Uterus (tissue), 4 donors: ENCODE data around the gene CPNE1. TPM values are rescaled to one million over a fixed set of nuclear protein-coding genes. Genes with fewer than 3 reads are reported as not detected.
"Not testable (repeated sequence)": the region's sequence is repeated elsewhere in the genome, so short reads cannot be mapped to it uniquely, and the experiment has no call there.

Experiments
- DNase-seq, 2 donors: peaks; one replicate each; pipeline ENCODE4 v3.0.0-alpha.2; 2019 to 2020
- H3K27ac ChIP-seq, 2 donors: fragments of 200-600 bp; sonication (generic); 1 replicate in 1 of 2; 2 replicates in 1 of 2; pipeline ENCODE4 v1.5.1; 2016 to 2018
- H3K27me3 ChIP-seq, 2 donors: fragments of 200-600 bp; sonication (generic); one replicate each; pipeline ENCODE4 v1.5.1; 2018 to 2019; ENCODE audit warnings: control low read depth in 1 of 2
- H3K36me3 ChIP-seq, 2 donors: fragments of 200-600 bp; sonication (generic); one replicate each; pipeline ENCODE4 v1.5.1; 2019; ENCODE audit warnings: control low read depth in 1 of 2
- H3K4me1 ChIP-seq, 2 donors: fragments of 200-600 bp; sonication (generic); one replicate each; pipeline ENCODE4 v1.5.1; 2018 to 2019; ENCODE audit warnings: control low read depth in 1 of 2
- H3K4me3 ChIP-seq, 2 donors: fragments of 200-600 bp; sonication (generic); 1 replicate in 1 of 2; 2 replicates in 1 of 2; pipeline ENCODE4 v1.5.1; 2018 to 2019; ENCODE audit warnings: mild to moderate bottlenecking in 1 of 2
- H3K9me3 ChIP-seq, 2 donors: fragments of 200-600 bp; sonication (generic); one replicate each; pipeline ENCODE4 v1.5.1; 2019; ENCODE audit warnings: control low read depth in 1 of 2
- CTCF ChIP-seq, 4 experiments: fragments of 200-600 bp in 2 of 4; fragments of 450-650 bp in 2 of 4; sonication (generic) in 2 of 4; IDR thresholded peaks; one replicate each; pipeline ENCODE4 v1.5.1; 2016 to 2019; ENCODE audit warnings: antibody characterized with exemption in 4 of 4, mild to moderate bottlenecking in 2 of 4, moderate library complexity in 1 of 4
- POLR2A ChIP-seq, 2 donors: fragments of 450-650 bp; IDR thresholded peaks; one replicate each; pipeline ENCODE4 v1.6.1; 2016; ENCODE audit warnings: antibody characterized with exemption in 2 of 2, mild to moderate bottlenecking in 1 of 2, moderate library complexity in 1 of 2
- intact Hi-C: fragments of 100-400 bp; cut with DNase I; formaldehyde crosslinking; loops from one replicate; pipeline ENCODE4 v1.15.1; 2023; ENCODE audit warnings: low total_unique reads
- total RNA-seq, 4 donors: library from RNA; depleted of rRNA in 3 of 4; stranded (reverse); fragments of >200 nt in 3 of 4; gene quantifications; one replicate each; pipeline versions ENCODE4 v1.1.0 to v1.2.4, GENCODE V29; 2014 to 2023
- donor health status: DM: yes; HTN: yes; CAD: no.

The CPNE1 gene
- total RNA-seq, 4 donors from 2014 or later: 86.8 to 295 (median 142) TPM

- DNase-seq: no peak
- H3K4me3 ChIP-seq: no peak overlapping the region
- no peak for TF ChIP-seq CTCF (IDR thresholded peaks at IDR 0.05)
- no peak for TF ChIP-seq POLR2A (IDR thresholded peaks at IDR 0.05)
- H3K27me3 ChIP-seq: no peaks in the 10 kb centered on the region
- no peaks in the 10 kb centered on the region for H3K9me3 ChIP-seq
- H3K36me3 ChIP-seq: no peaks in the 10 kb centered on the region
- intact Hi-C loops: no loop called here
- H3K27ac ChIP-seq: no peak overlapping the region
- H3K4me1 ChIP-seq: peaks cover 0 to 8% of the 10 kb centered on the region in 2 donors
Observed at GRCh38 chr20:35710039-35710438, 45.3 kb upstream of the CPNE1 start.

- intact Hi-C loops: no loop called here
- Histone ChIP-seq H3K36me3 (no peaks in the 10 kb centered on the region), H3K4me3 (no peak overlapping the region), H3K9me3 (no peaks in the 10 kb centered on the region), H3K4me1 (peaks cover 0 to 8% of the 10 kb centered on the region in 2 donors), H3K27me3 (no peaks in the 10 kb centered on the region), H3K27ac (no peak overlapping the region)
- no peak for DNase-seq
- no peak for TF ChIP-seq CTCF (IDR thresholded peaks at IDR 0.05)
- TF ChIP-seq POLR2A (IDR thresholded peaks at IDR 0.05): no peak
Observed at GRCh38 chr20:35709259-35709658, 44.6 kb upstream of the CPNE1 start.

GRCh38 chr20:35708502-35708901 is 43.8 kb upstream of the CPNE1 start:
- intact Hi-C loops: no loop called here
- Histone ChIP-seq H3K36me3 (no peaks in the 10 kb centered on the region), H3K27ac (no peak overlapping the region)

GRCh38 chr20:35706591-35707529 is 42.2 kb upstream of the CPNE1 start:
- H3K27ac ChIP-seq, H3K36me3 ChIP-seq, H3K27me3 ChIP-seq, H3K4me3 ChIP-seq, intact Hi-C loops, H3K4me1 ChIP-seq, DNase-seq, H3K9me3 ChIP-seq: not testable (repeated sequence)

More at GRCh38 chr20:35708502-35708901, 43.8 kb upstream of the CPNE1 start:
- Histone ChIP-seq H3K9me3 (no peaks in the 10 kb centered on the region), H3K4me3 (no peak overlapping the region), H3K27me3 (no peaks in the 10 kb centered on the region), H3K4me1 (peaks cover 0 to 8% of the 10 kb centered on the region in 2 donors)
- TF ChIP-seq CTCF (IDR thresholded peaks at IDR 0.05): no peak
- TF ChIP-seq POLR2A (IDR thresholded peaks at IDR 0.05): no peak
- no peak for DNase-seq

GRCh38 chr20:35705894-35706293 is 41.2 kb upstream of the CPNE1 start:
- H3K27me3 ChIP-seq, H3K27ac ChIP-seq, H3K36me3 ChIP-seq, H3K4me1 ChIP-seq, H3K4me3 ChIP-seq, H3K9me3 ChIP-seq, intact Hi-C loops, DNase-seq: not testable (repeated sequence)

- DNase-seq: no peak
- Histone ChIP-seq H3K27ac (no peak overlapping the region), H3K36me3 (no peaks in the 10 kb centered on the region), H3K9me3 (no peaks in the 10 kb centered on the region), H3K4me3 (no peak overlapping the region), H3K27me3 (no peaks in the 10 kb centered on the region), H3K4me1 (peaks cover 0 to 3% of the 10 kb centered on the region in 2 donors)
- TF ChIP-seq POLR2A (IDR thresholded peaks at IDR 0.05): no peak
- TF ChIP-seq CTCF (IDR thresholded peaks at IDR 0.05): no peak
- intact Hi-C loops: no loop called here
Observed at GRCh38 chr20:35704514-35705261, 40.0 kb upstream of the CPNE1 start.
